OCI-LY7 (cell line): ENCODE results near the gene CRHR1. TPM values are rescaled to one million over a fixed set of nuclear protein-coding genes. Genes with fewer than 3 reads are reported as not detected.

Experiments
- BruUV-seq: library from RNA; stranded (reverse); fragments of 400-500 nt; replicated peaks from 2 replicates; lab custom pipeline; 2021; lab: Mats Ljungman, UMichigan
- CTCF ChIA-PET: fragments of 300-600 bp; sonication (Branson Sonifier 250); formaldehyde crosslinking; loops from one replicate; lab custom pipeline; 2022; ENCODE audit warnings: antibody characterized with exemption; ENCODE audit not compliant: unreplicated experiment; lab: Charles Lee
- POLR2A ChIA-PET: fragments of 300-600 bp; sonication (Branson Sonifier 250); formaldehyde crosslinking; loops from one replicate; lab custom pipeline; 2022; ENCODE audit warnings: antibody characterized with exemption; lab: Charles Lee
- DNase-seq: peaks from one replicate; pipeline ENCODE4 v3.0.0-alpha.2; 2015; ENCODE audit warnings: low spot score
- H2AFZ ChIP-seq: fragments of 200-600 bp; sonication (generic), shearing (Covaris generic); 2 replicates; pipeline ENCODE4 v1.6.1; 2014; ENCODE audit warnings: mild to moderate bottlenecking, antibody characterized with exemption, low read length, moderate library complexity
- H3K27ac ChIP-seq: fragments of 200-600 bp; sonication (generic); 2 replicates; pipeline ENCODE4 v1.5.1; 2014; ENCODE audit warnings: mixed run types, low read depth, mild to moderate bottlenecking, moderate library complexity, low read length, inconsistent platforms; ENCODE audit not compliant: poor library complexity, severe bottlenecking
- H3K36me3 ChIP-seq: fragments of 200-600 bp; sonication (generic); 2 replicates; pipeline ENCODE4 v1.6.1; 2014; ENCODE audit warnings: mild to moderate bottlenecking, antibody characterized with exemption, low read length, moderate library complexity, mixed read lengths; ENCODE audit not compliant: insufficient read depth
- H3K4me1 ChIP-seq: fragments of 200-600 bp; sonication (generic); 2 replicates; pipeline ENCODE4 v1.5.1; 2014; ENCODE audit warnings: mild to moderate bottlenecking, low read length; ENCODE audit not compliant: insufficient read depth, poor library complexity, severe bottlenecking
- H3K4me2 ChIP-seq: fragments of 200-600 bp; sonication (generic); 2 replicates; pipeline ENCODE4 v1.6.1; 2014; ENCODE audit warnings: mild to moderate bottlenecking, low read length
- H3K4me3 ChIP-seq: fragments of 200-600 bp; sonication (generic); 2 replicates; pipeline ENCODE4 v1.5.1; 2014; ENCODE audit warnings: mild to moderate bottlenecking, low read depth, low read length; ENCODE audit not compliant: poor library complexity, severe bottlenecking
- H3K79me2 ChIP-seq: fragments of 200-600 bp; sonication (generic); 2 replicates; pipeline ENCODE4 v1.6.1; 2016; ENCODE audit warnings: low read depth, mild to moderate bottlenecking, low read length, moderate library complexity, mixed read lengths; ENCODE audit not compliant: insufficient read depth
- H3K9me2 ChIP-seq: fragments of 200-600 bp; sonication (generic); 2 replicates; pipeline ENCODE4 v1.6.1; 2016; ENCODE audit warnings: mild to moderate bottlenecking, low read length, mixed read lengths; ENCODE audit not compliant: insufficient read depth
- H3K9me3 ChIP-seq: fragments of 200-600 bp; sonication (generic); 2 replicates; pipeline ENCODE4 v1.6.1; 2014; ENCODE audit warnings: mild to moderate bottlenecking, mixed run types, low read length, mixed read lengths
- H4K20me1 ChIP-seq: fragments of 200-600 bp; sonication (generic); 2 replicates; pipeline ENCODE4 v1.6.1; 2014; ENCODE audit warnings: mild to moderate bottlenecking, antibody characterized with exemption, low read length, moderate library complexity, mixed read lengths; ENCODE audit not compliant: insufficient read depth
- EZH2phosphoT487 ChIP-seq: fragments of 200-600 bp; sonication (generic); IDR thresholded peaks from 2 replicates; pipeline ENCODE4 v1.6.1; 2018; ENCODE audit warnings: low read depth, borderline replicate concordance, mild to moderate bottlenecking, mixed run types, antibody characterized with exemption, low read length, moderate library complexity, mixed read lengths
- intact Hi-C: fragments of 100-400 bp; cut with micrococcal nuclease; formaldehyde crosslinking; loops from one replicate; pipeline ENCODE4 v1.10.0; 2022; ENCODE audit not compliant: unreplicated experiment
- total RNA-seq, 2 experiments: library from RNA; depleted of rRNA in 1 of 2; stranded (reverse); fragments of >200 nt in 1 of 2; shearing (Covaris generic) in 1 of 2; gene quantifications; 2 replicates each; pipeline ENCODE4 v1.2.3, GENCODE V29; 2014 to 2022
- TF ChIP-seq, protein P1 (sequence below): fragments of 200-600 bp; sonication (generic); conservative IDR thresholded peaks from 2 replicates; pipeline ENCODE4 v1.5.1; 2014; ENCODE audit warnings: mild to moderate bottlenecking, antibody characterized with exemption, low read length, moderate library complexity, mixed read lengths

Gene CRHR1
- total RNA-seq, 2 experiments from 2014 or later = not detected

DNA sequence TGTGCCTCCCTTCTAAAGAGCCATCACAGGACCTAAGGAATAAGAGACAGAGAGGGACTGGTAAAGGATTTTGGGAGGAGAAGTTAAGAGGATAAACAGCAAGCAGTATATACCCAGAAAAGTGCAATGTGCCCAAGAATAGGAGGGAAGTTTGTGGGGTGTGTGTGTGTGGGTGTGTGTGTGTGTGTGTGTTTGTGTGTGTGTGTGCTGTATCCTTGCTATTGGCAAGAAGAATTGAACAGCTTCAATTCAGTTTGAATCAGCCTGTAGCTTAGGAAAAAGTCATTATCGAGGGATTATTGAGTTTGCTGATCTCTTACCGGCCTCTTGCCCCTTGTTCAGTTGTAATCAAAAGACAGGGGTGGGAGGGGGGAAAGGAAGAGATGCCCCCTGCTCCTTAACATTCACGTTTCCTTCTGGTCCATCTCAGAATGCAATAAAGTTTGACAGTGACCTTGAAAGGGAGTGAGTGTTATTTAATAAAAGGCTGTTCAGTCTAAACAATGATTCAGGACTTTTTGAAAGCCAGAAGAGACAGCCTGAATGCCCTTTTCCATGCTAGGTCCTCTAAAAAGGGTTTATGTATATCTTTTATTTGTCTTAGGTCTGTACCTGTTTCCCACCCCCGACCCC lies 86.3 kb downstream of the CRHR1 start:
- Histone ChIP-seq H2AFZ (no peak overlapping the region), H3K79me2 (no peaks in the 10 kb centered on the region), H3K4me2 (no peak overlapping the region), H3K4me1 (no peaks in the 10 kb centered on the region), H3K36me3 (no peaks in the 10 kb centered on the region), H3K9me3 (no peaks in the 10 kb centered on the region), H4K20me1 (no peaks in the 10 kb centered on the region), H3K27ac (no peak overlapping the region), H3K9me2 (no peaks in the 10 kb centered on the region), H3K4me3 (no peak overlapping the region)
- no TSS peak for BruUV-seq
- DNase-seq = no peak
- CTCF ChIA-PET = no interaction called here
- TF ChIP-seq, protein P1, sequence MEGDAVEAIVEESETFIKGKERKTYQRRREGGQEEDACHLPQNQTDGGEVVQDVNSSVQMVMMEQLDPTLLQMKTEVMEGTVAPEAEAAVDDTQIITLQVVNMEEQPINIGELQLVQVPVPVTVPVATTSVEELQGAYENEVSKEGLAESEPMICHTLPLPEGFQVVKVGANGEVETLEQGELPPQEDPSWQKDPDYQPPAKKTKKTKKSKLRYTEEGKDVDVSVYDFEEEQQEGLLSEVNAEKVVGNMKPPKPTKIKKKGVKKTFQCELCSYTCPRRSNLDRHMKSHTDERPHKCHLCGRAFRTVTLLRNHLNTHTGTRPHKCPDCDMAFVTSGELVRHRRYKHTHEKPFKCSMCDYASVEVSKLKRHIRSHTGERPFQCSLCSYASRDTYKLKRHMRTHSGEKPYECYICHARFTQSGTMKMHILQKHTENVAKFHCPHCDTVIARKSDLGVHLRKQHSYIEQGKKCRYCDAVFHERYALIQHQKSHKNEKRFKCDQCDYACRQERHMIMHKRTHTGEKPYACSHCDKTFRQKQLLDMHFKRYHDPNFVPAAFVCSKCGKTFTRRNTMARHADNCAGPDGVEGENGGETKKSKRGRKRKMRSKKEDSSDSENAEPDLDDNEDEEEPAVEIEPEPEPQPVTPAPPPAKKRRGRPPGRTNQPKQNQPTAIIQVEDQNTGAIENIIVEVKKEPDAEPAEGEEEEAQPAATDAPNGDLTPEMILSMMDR = no peak
- TF ChIP-seq EZH2phosphoT487 = no peak
- intact Hi-C loops = no loop called here
- POLR2A ChIA-PET = no interaction called here

- ChIA-PET CTCF (no interaction called here), POLR2A (no interaction called here)
- Histone ChIP-seq H3K79me2 (no peaks in the 10 kb centered on the region), H3K36me3 (no peaks in the 10 kb centered on the region), H3K9me2 (no peaks in the 10 kb centered on the region), H3K4me2 (no peak overlapping the region), H3K4me3 (no peak overlapping the region), H4K20me1 (no peaks in the 10 kb centered on the region), H3K4me1 (no peaks in the 10 kb centered on the region), H2AFZ (no peak overlapping the region), H3K9me3 (no peaks in the 10 kb centered on the region), H3K27ac (no peak overlapping the region)
- BruUV-seq = no TSS peak
- intact Hi-C loops = no loop called here
- TF ChIP-seq, protein P1 = no peak
- no peak for DNase-seq
These were observed 87.6 kb downstream of the CRHR1 start for GRCh38 chr17:45871718-45872117.

DNA sequence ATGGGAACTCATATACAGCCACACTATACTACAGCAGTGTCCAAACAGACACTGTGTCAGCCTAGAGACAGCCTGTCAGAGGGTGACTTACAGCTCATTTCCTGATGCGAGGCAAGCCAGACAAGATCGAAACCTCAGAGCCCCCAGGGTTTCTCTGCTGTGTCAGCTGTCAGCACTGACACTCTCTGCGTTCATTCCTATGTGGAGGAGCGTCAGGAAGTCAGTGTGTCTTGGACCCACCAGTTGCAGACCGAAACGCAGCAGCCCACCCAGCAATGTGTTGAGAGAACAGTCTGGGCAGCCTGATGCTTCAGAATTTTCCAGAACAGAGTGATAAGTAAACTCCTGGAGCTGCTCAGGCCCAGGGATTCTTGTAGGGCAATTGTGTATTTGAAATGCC lies 89.6 kb downstream of the CRHR1 start:
- ChIA-PET CTCF (no interaction called here), POLR2A (interaction anchor here (0.5 kb wide), 1 partner anchor 1467 kb away, joined by 3 read pairs; no protein-coding TSS in a partner anchor)
- no peak for TF ChIP-seq EZH2phosphoT487
- TF ChIP-seq, protein P1 = no peak
- no peak overlapping the region for H2AFZ ChIP-seq
- no peaks in the 10 kb centered on the region for H3K9me3 ChIP-seq
- H3K4me1 ChIP-seq = no peaks in the 10 kb centered on the region
- H3K9me2 ChIP-seq = no peaks in the 10 kb centered on the region
- no peaks in the 10 kb centered on the region for H3K36me3 ChIP-seq
- H3K4me3 ChIP-seq = no peak overlapping the region
- DNase-seq = no peak
- no TSS peak for BruUV-seq
- H3K4me2 ChIP-seq = no peak overlapping the region
- H3K79me2 ChIP-seq = no peaks in the 10 kb centered on the region
- intact Hi-C loops = no loop called here
- H3K27ac ChIP-seq = no peak overlapping the region
- H4K20me1 ChIP-seq = no peaks in the 10 kb centered on the region
